GM12878 (cell line): ENCODE data around the gene PDLIM4.

Experiments
- CBFB ChIP-seq: IDR thresholded peaks from 2 replicates; pipeline ENCODE4 v1.6.1; 2016; ENCODE audit warnings: antibody characterized with exemption, low read depth
- CTCF ChIP-seq, 3 experiments: IDR thresholded peaks in 2 of 3; conservative IDR thresholded peaks in 1 of 3; 2 replicates each; pipeline ENCODE4 v1.5.1; 2011; ENCODE audit warnings: low read depth in 3 of 3, low read length in 3 of 3, mild to moderate bottlenecking in 3 of 3, control low read depth in 2 of 3, moderate library complexity in 2 of 3, inconsistent platforms in 1 of 3, mixed read lengths in 1 of 3; ENCODE audit not compliant: control insufficient read depth in 2 of 3, insufficient read depth in 1 of 3; ENCODE audit errors: extremely low read depth in 1 of 3
- ESRRA ChIP-seq: IDR thresholded peaks from 2 replicates; pipeline ENCODE4 v1.6.1; 2012; ENCODE audit warnings: mild to moderate bottlenecking, low read length, improper control_type of control experiment
- MTA3 ChIP-seq: IDR thresholded peaks from 2 replicates; pipeline ENCODE4 v1.6.1; 2012; ENCODE audit warnings: low read length, inconsistent platforms, borderline replicate concordance
- MYC ChIP-seq: IDR thresholded peaks from 2 replicates; pipeline ENCODE4 v1.6.1; 2011; ENCODE audit warnings: mild to moderate bottlenecking, low read length, moderate library complexity, inconsistent platforms; ENCODE audit not compliant: insufficient read depth, insufficient replicate concordance, insufficient read length, severe bottlenecking
- NFIC ChIP-seq: IDR thresholded peaks from 2 replicates; pipeline ENCODE4 v1.6.1; 2012; ENCODE audit warnings: low read depth, mild to moderate bottlenecking, inconsistent platforms, low read length, moderate library complexity
- POLR2AphosphoS2 ChIP-seq: IDR thresholded peaks from 2 replicates; pipeline ENCODE4 v1.6.1; 2011; ENCODE audit warnings: low read depth, mild to moderate bottlenecking, low read length, improper control_type of control experiment, moderate library complexity
- TAF1 ChIP-seq: IDR thresholded peaks from 2 replicates; pipeline ENCODE4 v1.6.1; 2011; ENCODE audit warnings: mild to moderate bottlenecking, low read depth, low read length, borderline replicate concordance
- TARDBP ChIP-seq: IDR thresholded peaks from 2 replicates; pipeline ENCODE4 v1.6.1; 2016; ENCODE audit warnings: borderline replicate concordance
- TF ChIP-seq, protein P1 (sequence below): IDR thresholded peaks from 2 replicates; pipeline ENCODE4 v1.6.1; 2012; ENCODE audit warnings: low read depth, low read length, improper control_type of control experiment
- TF ChIP-seq, protein P2 (sequence below): IDR thresholded peaks from 2 replicates; pipeline ENCODE4 v1.6.1; 2011; ENCODE audit warnings: low read depth, low read length, improper control_type of control experiment, borderline replicate concordance

DNA sequence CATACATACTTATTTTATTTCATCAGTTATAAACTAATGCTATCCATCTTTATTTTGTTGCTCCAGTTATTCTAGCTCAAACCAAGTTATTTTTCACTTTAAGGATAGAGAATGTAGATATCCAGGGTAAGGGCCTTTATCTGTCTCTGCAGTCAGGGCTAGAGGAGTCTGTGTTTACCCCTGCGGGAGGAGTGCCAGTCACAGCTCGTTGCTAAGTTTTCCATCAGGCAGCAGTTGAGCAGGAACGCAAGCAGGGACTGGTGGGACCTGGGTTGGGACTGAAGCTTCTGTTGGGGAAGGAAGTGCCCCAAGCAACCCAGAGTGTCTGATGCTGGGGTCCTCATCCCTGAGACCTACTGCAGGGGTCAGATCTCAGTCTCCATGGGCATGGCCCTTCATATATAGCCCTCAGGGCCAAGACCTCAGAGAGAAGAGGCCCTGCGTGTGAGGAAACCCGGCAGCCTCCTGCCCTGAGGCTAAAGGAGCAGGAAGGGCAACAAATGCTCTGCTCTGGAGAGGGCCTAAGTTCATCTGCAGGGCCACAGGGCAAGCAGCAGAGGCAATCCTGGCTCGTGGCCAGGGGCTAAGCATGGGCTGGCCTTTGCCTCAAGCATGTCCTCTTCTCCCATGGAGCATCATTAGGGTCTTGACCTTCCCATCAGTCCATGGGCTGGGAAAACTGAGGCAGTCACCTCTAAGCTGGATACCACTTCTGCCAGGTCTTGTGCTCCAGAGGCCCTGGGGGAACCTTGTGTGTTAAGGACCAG is 43.3 kb downstream of the PDLIM4 start:
- TF ChIP-seq TAF1: no peak
- no peak for TF ChIP-seq POLR2AphosphoS2
- TF ChIP-seq NFIC: no peak
- TF ChIP-seq MTA3: no peak
- no peak for TF ChIP-seq ESRRA
- no peak for TF ChIP-seq MYC
- no peak for TF ChIP-seq CBFB
- TF ChIP-seq, protein P1, sequence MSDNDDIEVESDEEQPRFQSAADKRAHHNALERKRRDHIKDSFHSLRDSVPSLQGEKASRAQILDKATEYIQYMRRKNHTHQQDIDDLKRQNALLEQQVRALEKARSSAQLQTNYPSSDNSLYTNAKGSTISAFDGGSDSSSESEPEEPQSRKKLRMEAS: no peak
- TF ChIP-seq TARDBP: no peak
- TF ChIP-seq CTCF (IDR thresholded peaks at IDR 0.05 in 2 of 3, conservative IDR thresholded peaks at IDR 0.05 in 1 of 3; ENCODE audit: control insufficient read depth in 2 of 3, extremely low read depth in 1 of 3, insufficient read depth in 1 of 3, low read depth in 3 of 3, low read length in 3 of 3): no peak
- TF ChIP-seq, protein P2, sequence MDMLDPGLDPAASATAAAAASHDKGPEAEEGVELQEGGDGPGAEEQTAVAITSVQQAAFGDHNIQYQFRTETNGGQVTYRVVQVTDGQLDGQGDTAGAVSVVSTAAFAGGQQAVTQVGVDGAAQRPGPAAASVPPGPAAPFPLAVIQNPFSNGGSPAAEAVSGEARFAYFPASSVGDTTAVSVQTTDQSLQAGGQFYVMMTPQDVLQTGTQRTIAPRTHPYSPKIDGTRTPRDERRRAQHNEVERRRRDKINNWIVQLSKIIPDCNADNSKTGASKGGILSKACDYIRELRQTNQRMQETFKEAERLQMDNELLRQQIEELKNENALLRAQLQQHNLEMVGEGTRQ: no peak
